Measurements from ENCODE around the gene KIRREL3. TPM values are rescaled to one million over a fixed set of nuclear protein-coding genes. Genes with fewer than 3 reads are reported as not detected.

Gene KIRREL3
- total and polyA plus RNA-seq, 9 of the 15 experiments (the other 6 are each of a cell fraction or from before 2014, with no cell fraction given), result 0.04 to 0.10 TPM; not detected in 7

DNA sequence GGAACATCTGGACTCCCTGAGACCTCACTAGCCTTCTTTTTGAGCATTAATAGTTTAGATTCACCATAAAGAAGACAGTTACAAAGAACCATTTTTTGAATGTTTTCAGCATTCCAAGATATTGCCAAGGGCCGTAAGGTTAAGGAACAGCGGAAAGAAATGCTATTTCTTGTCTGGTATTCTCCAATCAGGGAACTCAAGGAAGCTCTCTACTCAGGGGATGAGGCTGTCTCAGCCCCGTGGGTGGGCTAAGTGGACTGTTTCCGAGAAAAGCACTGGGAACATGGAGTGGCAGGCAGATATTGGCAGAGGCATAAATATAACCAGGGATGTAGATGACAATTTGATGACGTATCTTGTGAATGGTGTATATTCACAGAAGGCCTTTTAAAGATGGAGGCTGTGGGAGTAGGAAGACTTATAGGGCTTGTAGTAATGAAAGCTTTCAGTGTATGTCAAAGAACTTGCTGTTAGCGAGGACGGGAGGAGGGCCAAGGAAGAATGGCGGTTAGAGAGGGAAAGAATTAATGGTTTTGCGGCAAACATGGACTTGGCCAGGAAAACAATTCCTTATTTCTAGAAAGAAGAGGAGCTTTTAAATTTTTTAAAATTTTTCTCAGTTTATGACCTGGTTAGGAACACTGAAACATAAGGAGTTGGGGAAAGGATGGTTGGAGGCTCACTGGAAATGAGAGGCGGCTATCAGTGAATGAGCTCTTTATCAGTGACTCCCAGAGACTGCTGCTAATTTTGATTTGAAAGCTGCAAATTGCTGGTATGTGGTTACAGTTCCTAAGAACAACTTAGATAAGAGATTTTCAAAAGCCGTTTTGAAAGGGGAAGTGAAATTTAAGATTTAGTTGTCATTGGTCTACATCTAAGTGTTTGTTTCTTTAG is 580.5 kb downstream of the KIRREL3 start (continued):
- no peak for TF ChIP-seq ZNF561 (CRISPR knock-in tag; conservative IDR thresholded peaks at IDR 0.05)
- peak; percentile 94 for TF ChIP-seq ZNF644 (tag; IDR thresholded peaks at IDR 0.05; ENCODE audit: low read depth)
- TF ChIP-seq ZNF551 (CRISPR knock-in tag; IDR thresholded peaks at IDR 0.05), result no peak
- TF ChIP-seq NELFE (IDR thresholded peaks at IDR 0.05; ENCODE audit: insufficient read depth, insufficient read length), result no peak
- TF ChIP-seq MTA2 (IDR thresholded peaks at IDR 0.05; ENCODE audit: low read depth), result peak; percentile 99
- TF ChIP-seq ZBTB8A (IDR thresholded peaks at IDR 0.05; ENCODE audit: partially characterized antibody), result no peak
- TF ChIP-seq, protein P1, sequence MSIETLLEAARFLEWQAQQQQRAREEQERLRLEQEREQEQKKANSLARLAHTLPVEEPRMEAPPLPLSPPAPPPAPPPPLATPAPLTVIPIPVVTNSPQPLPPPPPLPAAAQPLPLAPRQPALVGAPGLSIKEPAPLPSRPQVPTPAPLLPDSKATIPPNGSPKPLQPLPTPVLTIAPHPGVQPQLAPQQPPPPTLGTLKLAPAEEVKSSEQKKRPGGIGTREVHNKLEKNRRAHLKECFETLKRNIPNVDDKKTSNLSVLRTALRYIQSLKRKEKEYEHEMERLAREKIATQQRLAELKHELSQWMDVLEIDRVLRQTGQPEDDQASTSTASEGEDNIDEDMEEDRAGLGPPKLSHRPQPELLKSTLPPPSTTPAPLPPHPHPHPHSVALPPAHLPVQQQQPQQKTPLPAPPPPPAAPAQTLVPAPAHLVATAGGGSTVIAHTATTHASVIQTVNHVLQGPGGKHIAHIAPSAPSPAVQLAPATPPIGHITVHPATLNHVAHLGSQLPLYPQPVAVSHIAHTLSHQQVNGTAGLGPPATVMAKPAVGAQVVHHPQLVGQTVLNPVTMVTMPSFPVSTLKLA (conservative IDR thresholded peaks at IDR 0.05), result peak in 1 of 2 experiments; percentile 77; a peak in 2 of 4 replicates
- no peak for TF ChIP-seq RUNX1 (IDR thresholded peaks at IDR 0.05; ENCODE audit: low read depth)
- TF ChIP-seq, protein P2, sequence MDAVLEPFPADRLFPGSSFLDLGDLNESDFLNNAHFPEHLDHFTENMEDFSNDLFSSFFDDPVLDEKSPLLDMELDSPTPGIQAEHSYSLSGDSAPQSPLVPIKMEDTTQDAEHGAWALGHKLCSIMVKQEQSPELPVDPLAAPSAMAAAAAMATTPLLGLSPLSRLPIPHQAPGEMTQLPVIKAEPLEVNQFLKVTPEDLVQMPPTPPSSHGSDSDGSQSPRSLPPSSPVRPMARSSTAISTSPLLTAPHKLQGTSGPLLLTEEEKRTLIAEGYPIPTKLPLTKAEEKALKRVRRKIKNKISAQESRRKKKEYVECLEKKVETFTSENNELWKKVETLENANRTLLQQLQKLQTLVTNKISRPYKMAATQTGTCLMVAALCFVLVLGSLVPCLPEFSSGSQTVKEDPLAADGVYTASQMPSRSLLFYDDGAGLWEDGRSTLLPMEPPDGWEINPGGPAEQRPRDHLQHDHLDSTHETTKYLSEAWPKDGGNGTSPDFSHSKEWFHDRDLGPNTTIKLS (IDR thresholded peaks at IDR 0.05; ENCODE audit: borderline replicate concordance, low read depth), result no peak
- peak; percentile 92 to 97; a peak in 3 of 4 replicates for TF ChIP-seq ARNT (IDR thresholded peaks at IDR 0.05)
- TF ChIP-seq TRIM24 (IDR thresholded peaks at IDR 0.05), result peak; percentile 88 to 94
- TF ChIP-seq HDAC3 (IDR thresholded peaks at IDR 0.05; ENCODE audit: borderline replicate concordance, partially characterized antibody), result peak; percentile 95
- no peak for TF ChIP-seq ASH1L (IDR thresholded peaks at IDR 0.05; ENCODE audit: borderline replicate concordance, low read depth, partially characterized antibody)
- TF ChIP-seq, protein P3, sequence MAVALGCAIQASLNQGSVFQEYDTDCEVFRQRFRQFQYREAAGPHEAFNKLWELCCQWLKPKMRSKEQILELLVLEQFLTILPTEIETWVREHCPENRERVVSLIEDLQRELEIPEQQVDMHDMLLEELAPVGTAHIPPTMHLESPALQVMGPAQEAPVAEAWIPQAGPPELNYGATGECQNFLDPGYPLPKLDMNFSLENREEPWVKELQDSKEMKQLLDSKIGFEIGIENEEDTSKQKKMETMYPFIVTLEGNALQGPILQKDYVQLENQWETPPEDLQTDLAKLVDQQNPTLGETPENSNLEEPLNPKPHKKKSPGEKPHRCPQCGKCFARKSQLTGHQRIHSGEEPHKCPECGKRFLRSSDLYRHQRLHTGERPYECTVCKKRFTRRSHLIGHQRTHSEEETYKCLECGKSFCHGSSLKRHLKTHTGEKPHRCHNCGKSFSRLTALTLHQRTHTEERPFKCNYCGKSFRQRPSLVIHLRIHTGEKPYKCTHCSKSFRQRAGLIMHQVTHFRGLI (CRISPR knock-in tag; IDR thresholded peaks at IDR 0.05), result no peak
- TF ChIP-seq KLF10 (CRISPR knock-in tag; IDR thresholded peaks at IDR 0.05), result no peak
- peak; percentile 79 for TF ChIP-seq RNF2 (IDR thresholded peaks at IDR 0.05)
- peak; percentile 75; the same call in 1 of the 2 replicates for TF ChIP-seq MXI1 (IDR thresholded peaks at IDR 0.05; ENCODE audit: low read depth, low read length)
- TF ChIP-seq SAP30 (IDR thresholded peaks at IDR 0.05; ENCODE audit: borderline replicate concordance, insufficient read depth, low read depth, low read length, poor library complexity, severe bottlenecking), result no peak
- no peak for TF ChIP-seq ZNF740 (CRISPR knock-in tag; IDR thresholded peaks at IDR 0.05)
- TF ChIP-seq ZNF740 (tag; IDR thresholded peaks at IDR 0.05), result no peak
- peak; percentile 100 for TF ChIP-seq TEAD4 (IDR thresholded peaks at IDR 0.05; ENCODE audit: low read length)
- no peak for TF ChIP-seq TEAD4 (CRISPR knock-in tag; IDR thresholded peaks at IDR 0.05; ENCODE audit: borderline replicate concordance)
- TF ChIP-seq ZNF224 (CRISPR knock-in tag; IDR thresholded peaks at IDR 0.05), result no peak

Measured in K562 (cell line).